ENCODE results near the gene PI16. TPM values are rescaled to one million over a fixed set of nuclear protein-coding genes. Genes with fewer than 3 reads are reported as not detected.

The PI16 gene
- total RNA-seq, 2 experiments from 2014 or later: 0.30 TPM; not detected in 1

DNA sequence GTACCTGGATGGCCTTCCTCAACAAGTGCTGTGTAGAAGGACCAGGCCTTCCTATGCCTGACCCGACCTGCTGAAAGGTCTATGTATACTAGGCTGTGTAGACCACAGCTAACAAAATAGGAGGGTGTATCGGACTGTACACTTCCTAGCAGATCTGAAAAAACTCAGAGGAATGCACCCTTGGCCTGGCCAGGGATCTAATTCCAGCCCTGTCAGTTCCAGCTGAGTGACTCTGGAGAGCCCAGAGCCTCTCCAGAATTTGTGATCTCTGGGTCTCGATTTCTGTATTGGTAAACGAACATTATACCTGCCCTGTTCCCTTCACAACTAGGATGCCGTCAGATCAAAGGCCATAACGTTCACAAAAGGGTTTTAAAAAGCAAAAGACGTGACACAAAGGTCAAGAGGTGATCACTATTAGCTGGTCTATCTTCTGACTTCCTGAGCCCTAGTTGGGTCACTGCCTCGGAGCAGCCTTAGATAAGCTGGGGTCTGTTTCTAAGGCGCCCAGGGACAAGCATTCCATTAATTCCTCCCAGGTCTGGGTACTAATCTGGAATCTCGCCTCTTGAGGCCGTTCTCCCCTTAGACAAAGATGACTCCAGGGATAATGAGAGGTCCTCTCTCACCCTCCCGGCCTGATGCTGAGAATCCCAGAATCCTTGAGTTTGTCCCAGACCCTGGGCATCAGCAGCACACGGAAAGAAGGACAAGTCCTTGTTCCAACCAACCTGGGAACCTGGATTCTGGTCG, 17.6 kb downstream of the PI16 start:
- Histone ChIP-seq H3K9me3 (ENCODE audit: low read length) (no peaks in the 10 kb centered on the region), H3K4me2 (ENCODE audit: low read length) (no peak overlapping the region), H3K27ac (ENCODE audit: low read depth, low read length, poor library complexity, severe bottlenecking) (no peak overlapping the region), H3K4me3 (ENCODE audit: low read depth, low read length, poor library complexity, severe bottlenecking) (no peak overlapping the region), H3K9me2 (ENCODE audit: insufficient read depth, low read length) (no peaks in the 10 kb centered on the region), H3K4me1 (ENCODE audit: insufficient read depth, low read length, poor library complexity, severe bottlenecking) (no peaks in the 10 kb centered on the region), H3K36me3 (ENCODE audit: insufficient read depth, low read length) (peaks cover 97% of the 10 kb centered on the region), H3K79me2 (ENCODE audit: insufficient read depth, low read depth, low read length) (no peaks in the 10 kb centered on the region), H4K20me1 (ENCODE audit: insufficient read depth, low read length) (no peaks in the 10 kb centered on the region), H2AFZ (ENCODE audit: low read length) (no peak overlapping the region)
- no TSS peak for BruUV-seq (replicated peaks)
- intact Hi-C loops (cut with micrococcal nuclease; ENCODE audit: unreplicated experiment): no loop called here
- TF ChIP-seq, protein P1, sequence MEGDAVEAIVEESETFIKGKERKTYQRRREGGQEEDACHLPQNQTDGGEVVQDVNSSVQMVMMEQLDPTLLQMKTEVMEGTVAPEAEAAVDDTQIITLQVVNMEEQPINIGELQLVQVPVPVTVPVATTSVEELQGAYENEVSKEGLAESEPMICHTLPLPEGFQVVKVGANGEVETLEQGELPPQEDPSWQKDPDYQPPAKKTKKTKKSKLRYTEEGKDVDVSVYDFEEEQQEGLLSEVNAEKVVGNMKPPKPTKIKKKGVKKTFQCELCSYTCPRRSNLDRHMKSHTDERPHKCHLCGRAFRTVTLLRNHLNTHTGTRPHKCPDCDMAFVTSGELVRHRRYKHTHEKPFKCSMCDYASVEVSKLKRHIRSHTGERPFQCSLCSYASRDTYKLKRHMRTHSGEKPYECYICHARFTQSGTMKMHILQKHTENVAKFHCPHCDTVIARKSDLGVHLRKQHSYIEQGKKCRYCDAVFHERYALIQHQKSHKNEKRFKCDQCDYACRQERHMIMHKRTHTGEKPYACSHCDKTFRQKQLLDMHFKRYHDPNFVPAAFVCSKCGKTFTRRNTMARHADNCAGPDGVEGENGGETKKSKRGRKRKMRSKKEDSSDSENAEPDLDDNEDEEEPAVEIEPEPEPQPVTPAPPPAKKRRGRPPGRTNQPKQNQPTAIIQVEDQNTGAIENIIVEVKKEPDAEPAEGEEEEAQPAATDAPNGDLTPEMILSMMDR (conservative IDR thresholded peaks at IDR 0.05; ENCODE audit: low read length): no peak
- TF ChIP-seq EZH2phosphoT487 (IDR thresholded peaks at IDR 0.05; ENCODE audit: borderline replicate concordance, low read depth, low read length): no peak
- CTCF ChIA-PET (ENCODE audit: unreplicated experiment): no interaction called here
- POLR2A ChIA-PET: no interaction called here
- DNase-seq (ENCODE audit: low spot score): no peak

- ChIA-PET POLR2A (no interaction called here), CTCF (ENCODE audit: unreplicated experiment) (no interaction called here)
- no peaks in the 10 kb centered on the region for H3K9me3 ChIP-seq (ENCODE audit: low read length)
- no peaks in the 10 kb centered on the region for H3K79me2 ChIP-seq (ENCODE audit: insufficient read depth, low read depth, low read length)
- no peak overlapping the region for H2AFZ ChIP-seq (ENCODE audit: low read length)
- no peak for TF ChIP-seq EZH2phosphoT487 (IDR thresholded peaks at IDR 0.05; ENCODE audit: borderline replicate concordance, low read depth, low read length)
- TF ChIP-seq, protein P1 (conservative IDR thresholded peaks at IDR 0.05; ENCODE audit: low read length): no peak
- DNase-seq (ENCODE audit: low spot score): no peak
- H3K4me1 ChIP-seq (ENCODE audit: insufficient read depth, low read length, poor library complexity, severe bottlenecking): no peaks in the 10 kb centered on the region
- H4K20me1 ChIP-seq (ENCODE audit: insufficient read depth, low read length): no peaks in the 10 kb centered on the region
- H3K36me3 ChIP-seq (ENCODE audit: insufficient read depth, low read length): peaks cover 97% of the 10 kb centered on the region
- H3K4me2 ChIP-seq (ENCODE audit: low read length): no peak overlapping the region
- BruUV-seq (replicated peaks): no TSS peak
- H3K27ac ChIP-seq (ENCODE audit: low read depth, low read length, poor library complexity, severe bottlenecking): no peak overlapping the region
- intact Hi-C loops (cut with micrococcal nuclease; ENCODE audit: unreplicated experiment): no loop called here
- no peak overlapping the region for H3K4me3 ChIP-seq (ENCODE audit: low read depth, low read length, poor library complexity, severe bottlenecking)
- no peaks in the 10 kb centered on the region for H3K9me2 ChIP-seq (ENCODE audit: insufficient read depth, low read length)
These were observed 18.7 kb downstream of the PI16 start for GRCh38 chr6:36973190-36973589.

GRCh38 chr6:36973647-36974046, 19.1 kb downstream of the PI16 start:
- ChIA-PET CTCF (ENCODE audit: unreplicated experiment) (no interaction called here), POLR2A (no interaction called here)
- Histone ChIP-seq H4K20me1 (ENCODE audit: insufficient read depth, low read length) (no peaks in the 10 kb centered on the region), H3K4me2 (ENCODE audit: low read length) (no peak overlapping the region), H3K36me3 (ENCODE audit: insufficient read depth, low read length) (peaks cover 96% of the 10 kb centered on the region), H3K9me3 (ENCODE audit: low read length) (no peaks in the 10 kb centered on the region), H3K9me2 (ENCODE audit: insufficient read depth, low read length) (no peaks in the 10 kb centered on the region), H2AFZ (ENCODE audit: low read length) (no peak overlapping the region), H3K27ac (ENCODE audit: low read depth, low read length, poor library complexity, severe bottlenecking) (no peak overlapping the region), H3K79me2 (ENCODE audit: insufficient read depth, low read depth, low read length) (no peaks in the 10 kb centered on the region), H3K4me3 (ENCODE audit: low read depth, low read length, poor library complexity, severe bottlenecking) (no peak overlapping the region), H3K4me1 (ENCODE audit: insufficient read depth, low read length, poor library complexity, severe bottlenecking) (no peaks in the 10 kb centered on the region)
- intact Hi-C loops (cut with micrococcal nuclease; ENCODE audit: unreplicated experiment): no loop called here
- DNase-seq (ENCODE audit: low spot score): no peak
- no TSS peak for BruUV-seq (replicated peaks)
- TF ChIP-seq, protein P1 (conservative IDR thresholded peaks at IDR 0.05; ENCODE audit: low read length): no peak
- no peak for TF ChIP-seq EZH2phosphoT487 (IDR thresholded peaks at IDR 0.05; ENCODE audit: borderline replicate concordance, low read depth, low read length)

Measured in OCI-LY7 (cell line).